Nephron (organoid): ENCODE data around the gene AK9.

ENCODE experiments used
- H3K27ac Mint-ChIP-seq, 3 experiments: 2 replicates each; pipeline ENCODE4 v1.8.0; 2020; ENCODE audit warnings: mixed read lengths in 3 of 3, mild to moderate bottlenecking in 2 of 3, moderate library complexity in 1 of 3
- H3K27me3 Mint-ChIP-seq: 2 replicates; pipeline ENCODE4 v1.8.0; 2021; ENCODE audit warnings: low read depth, mild to moderate bottlenecking, moderate library complexity, mixed read lengths
- H3K36me3 Mint-ChIP-seq: 2 replicates; pipeline ENCODE4 v1.8.0; 2020; ENCODE audit warnings: low read depth, mixed read lengths
- H3K4me1 Mint-ChIP-seq: 2 replicates; pipeline ENCODE4 v1.8.0; 2020; ENCODE audit warnings: mixed read lengths
- H3K4me3 Mint-ChIP-seq, 3 experiments: 2 replicates each; pipeline ENCODE4 v1.8.0; 2020; ENCODE audit warnings: mild to moderate bottlenecking in 3 of 3, mixed read lengths in 3 of 3, moderate library complexity in 2 of 3
- H3K9me3 Mint-ChIP-seq: 2 replicates; pipeline ENCODE4 v1.8.0; 2020; ENCODE audit warnings: mixed read lengths
- CTCF ChIP-seq, 3 experiments: fragments of 200-600 bp; sonication (generic); IDR thresholded peaks; one replicate each; pipeline ENCODE4 v1.5.0; 2021; ENCODE audit warnings: antibody characterized with exemption in 3 of 3; ENCODE audit not compliant: unreplicated experiment in 3 of 3

Gene AK9

GRCh38 chr6:109690737-109691621 lies at the start of gene AK9, which contains the start of gene FIG4:
Gene AK9 (minus strand): TSS chr6:109691202. CDS start chr6:109675745, 15,457 bp downstream.
Gene FIG4 (plus strand): TSS chr6:109691296. CDS start chr6:109691436, 140 bp downstream.
- peak within 1 kb of the TSS; percentile 88 to 94 (median 91) for H3K4me3 Mint-ChIP-seq

GRCh38 chr6:109740787-109741186 lies 49.8 kb upstream of the AK9 start:
- peaks cover 17% of the 10 kb centered on the region for H3K4me1 Mint-ChIP-seq
- H3K36me3 Mint-ChIP-seq, result peaks cover 39% of the 10 kb centered on the region
- no peak overlapping the region for H3K4me3 Mint-ChIP-seq
- TF ChIP-seq CTCF (IDR thresholded peaks at IDR 0.05; ENCODE audit: unreplicated experiment in 3 of 3), result no peak
- no peaks in the 10 kb centered on the region for H3K9me3 Mint-ChIP-seq
- no peak overlapping the region for H3K27ac Mint-ChIP-seq
- no peaks in the 10 kb centered on the region for H3K27me3 Mint-ChIP-seq

More at GRCh38 chr6:109690737-109691621, at the start of gene AK9, which contains the start of gene FIG4:
- Mint-ChIP-seq H3K36me3 (peaks cover 11% of the 10 kb centered on the region), H3K27me3 (peaks cover 4% of the 10 kb centered on the region), H3K9me3 (no peaks in the 10 kb centered on the region), H3K27ac (peak within 1 kb of the TSS; percentile 97 to 98 (median 97)), H3K4me1 (peaks cover 17% of the 10 kb centered on the region)
- TF ChIP-seq CTCF (IDR thresholded peaks at IDR 0.05; ENCODE audit: unreplicated experiment in 3 of 3), result peak in 1 of 3 experiments; percentile 8

GRCh38 chr6:109739686-109740085 lies 48.7 kb upstream of the AK9 start:
- Mint-ChIP-seq H3K27ac (no peak overlapping the region), H3K4me1 (peaks cover 17% of the 10 kb centered on the region), H3K9me3 (no peaks in the 10 kb centered on the region)

GRCh38 chr6:109738667-109739066 lies 47.7 kb upstream of the AK9 start:
- Mint-ChIP-seq H3K4me1 (peaks cover 17% of the 10 kb centered on the region), H3K27ac (no peak overlapping the region), H3K4me3 (no peak overlapping the region), H3K9me3 (no peaks in the 10 kb centered on the region), H3K36me3 (peaks cover 37% of the 10 kb centered on the region), H3K27me3 (no peaks in the 10 kb centered on the region)
- TF ChIP-seq CTCF (IDR thresholded peaks at IDR 0.05; ENCODE audit: unreplicated experiment in 3 of 3), result no peak

More at GRCh38 chr6:109739686-109740085, 48.7 kb upstream of the AK9 start:
- Mint-ChIP-seq H3K4me3 (no peak overlapping the region), H3K27me3 (no peaks in the 10 kb centered on the region), H3K36me3 (peaks cover 43% of the 10 kb centered on the region)
- no peak for TF ChIP-seq CTCF (IDR thresholded peaks at IDR 0.05; ENCODE audit: unreplicated experiment in 3 of 3)

GRCh38 chr6:109738255-109738654 lies 47.3 kb upstream of the AK9 start:
- Mint-ChIP-seq H3K4me1 (peaks cover 17% of the 10 kb centered on the region), H3K27me3 (no peaks in the 10 kb centered on the region), H3K9me3 (no peaks in the 10 kb centered on the region), H3K36me3 (peaks cover 37% of the 10 kb centered on the region), H3K27ac (no peak overlapping the region), H3K4me3 (no peak overlapping the region)
- TF ChIP-seq CTCF (IDR thresholded peaks at IDR 0.05; ENCODE audit: unreplicated experiment in 3 of 3), result no peak
